H1 (cell line): ENCODE results near the gene SH3D19. TPM values are rescaled to one million over a fixed set of nuclear protein-coding genes. Genes with fewer than 3 reads are reported as not detected.

Experiments
- CTCF ChIA-PET: fragments of 300-600 bp; sonication (Branson Sonifier 250); formaldehyde crosslinking; loops from one replicate; lab custom pipeline; 2021; ENCODE audit not compliant: partially characterized antibody; lab: Charles Lee
- POLR2A ChIA-PET: fragments of 300-600 bp; sonication (Branson Sonifier 250); formaldehyde crosslinking; loops from one replicate; lab custom pipeline; 2021; ENCODE audit warnings: inconsistent platforms; ENCODE audit not compliant: partially characterized antibody; lab: Charles Lee
- DNase-seq, 2 experiments: peaks; one replicate each; pipeline versions ENCODE4 v3.0.0 to v3.0.0-alpha.2; 2010 to 2022; ENCODE audit warnings: low spot score in 2 of 2, low read depth in 1 of 2, mixed read lengths in 1 of 2
- FAIRE-seq: peaks from 2 replicates; lab custom pipeline; 2011; peaks lifted over from hg19 to GRCh38; lab: Jason Lieb, UNC
- H2AFZ ChIP-seq: 2 replicates; pipeline ENCODE4 v1.8.1; 2012; ENCODE audit warnings: low read length, inconsistent platforms
- H2AK5ac ChIP-seq: 2 replicates; pipeline ENCODE4 v1.6.1; 2013; ENCODE audit warnings: low read depth, low read length
- H2BK120ac ChIP-seq: replicated peaks from 2 replicates; pipeline ENCODE3; 2013; ENCODE audit warnings: low read depth, low read length, inconsistent platforms
- H2BK12ac ChIP-seq: 2 replicates; pipeline ENCODE4 v1.6.1; 2013; ENCODE audit warnings: low read depth, low read length
- H2BK15ac ChIP-seq: 2 replicates; pipeline ENCODE4 v1.6.1; 2013; ENCODE audit warnings: low read length
- H2BK20ac ChIP-seq: 2 replicates; pipeline ENCODE4 v1.6.1; 2013; ENCODE audit warnings: low read length
- H2BK5ac ChIP-seq: 2 replicates; pipeline ENCODE4 v1.6.1; 2013; ENCODE audit warnings: low read depth, low read length
- H3K14ac ChIP-seq: 2 replicates; pipeline ENCODE4 v1.6.1; 2013; ENCODE audit warnings: inconsistent platforms; ENCODE audit not compliant: insufficient read length
- H3K18ac ChIP-seq: 2 replicates; pipeline ENCODE4 v1.6.1; 2013; ENCODE audit warnings: low read length; ENCODE audit errors: extremely low read depth
- H3K23ac ChIP-seq: 2 replicates; pipeline ENCODE4 v1.6.1; 2013; ENCODE audit warnings: inconsistent platforms; ENCODE audit not compliant: insufficient read length
- H3K23me2 ChIP-seq: 2 replicates; pipeline ENCODE4 v1.6.1; 2013; ENCODE audit warnings: low read depth, low read length
- H3K27ac ChIP-seq: 2 replicates; pipeline ENCODE4 v1.6.1; 2011; ENCODE audit warnings: low read depth, low read length, inconsistent platforms
- H3K27me3 ChIP-seq, 4 experiments: replicated peaks in 1 of 4; 1 replicate in 1 of 4; 2 replicates in 3 of 4; pipeline versions ENCODE4 v1.6.1 to v1.8.1; 2011 to 2013; ENCODE audit warnings: low read length in 3 of 4, mild to moderate bottlenecking in 3 of 4, inconsistent platforms in 2 of 4, mixed read lengths in 2 of 4, moderate library complexity in 1 of 4; ENCODE audit not compliant: control insufficient read depth in 3 of 4, insufficient read depth in 3 of 4; ENCODE audit errors: extremely low read depth in 1 of 4
- H3K36me3 ChIP-seq, 4 experiments: 2 replicates each; pipeline versions ENCODE4 v1.6.1 to v1.8.1; 2011 to 2013; ENCODE audit warnings: mild to moderate bottlenecking in 4 of 4, low read length in 3 of 4, moderate library complexity in 2 of 4, control low read depth in 1 of 4, inconsistent platforms in 1 of 4; ENCODE audit not compliant: insufficient read depth in 4 of 4, control insufficient read depth in 2 of 4
- H3K4ac ChIP-seq: replicated peaks from 2 replicates; pipeline ENCODE3; 2013; ENCODE audit warnings: low read length, low read depth, mixed read lengths, inconsistent platforms; ENCODE audit not compliant: insufficient read length
- H3K4me1 ChIP-seq, 4 experiments: replicated peaks in 1 of 4; 1 replicate in 1 of 4; 2 replicates in 3 of 4; pipeline versions ENCODE4 v1.6.1 to v1.8.1; 2011 to 2013; ENCODE audit warnings: low read length in 3 of 4, inconsistent platforms in 2 of 4, mixed read lengths in 1 of 4; ENCODE audit not compliant: insufficient read depth in 4 of 4, control insufficient read depth in 3 of 4
- H3K4me2 ChIP-seq, 2 experiments: 2 replicates each; pipeline versions ENCODE4 v1.6.1 to v1.8.1; 2011 to 2013; ENCODE audit warnings: low read depth in 2 of 2, low read length in 2 of 2, control low read depth in 1 of 2, inconsistent platforms in 1 of 2, mild to moderate bottlenecking in 1 of 2; ENCODE audit not compliant: insufficient read depth in 1 of 2
- H3K4me3 ChIP-seq, 4 experiments: fragments of 200-600, 300-600 bp in 1 of 4; sonication (generic), shearing (Covaris generic), sonication (Bioruptor Twin) in 1 of 4; 2 replicates each; pipeline versions ENCODE4 v1.5.1 to v1.8.1; 2011 to 2016; ENCODE audit warnings: low read length in 4 of 4, low read depth in 3 of 4, control low read depth in 2 of 4, inconsistent platforms in 2 of 4, mild to moderate bottlenecking in 2 of 4, mixed read lengths in 1 of 4, moderate library complexity in 1 of 4; ENCODE audit not compliant: insufficient read depth in 2 of 4; ENCODE audit errors: extremely low read depth in 1 of 4
- H3K56ac ChIP-seq: replicated peaks from 2 replicates; pipeline ENCODE3; 2013; ENCODE audit warnings: low read depth, mild to moderate bottlenecking, mixed read lengths, low read length, inconsistent platforms; ENCODE audit not compliant: insufficient read length
- H3K79me1 ChIP-seq: 2 replicates; pipeline ENCODE4 v1.6.1; 2013; ENCODE audit warnings: low read depth, low read length, control low read depth
- H3K79me2 ChIP-seq, 2 experiments: 2 replicates each; pipeline versions ENCODE4 v1.6.1 to v1.8.1; 2012 to 2013; ENCODE audit warnings: low read length in 2 of 2, mild to moderate bottlenecking in 2 of 2, inconsistent platforms in 1 of 2; ENCODE audit not compliant: insufficient read depth in 2 of 2, control insufficient read depth in 1 of 2
- H3K9ac ChIP-seq, 4 experiments: replicated peaks in 1 of 4; 1 replicate in 1 of 4; 2 replicates in 3 of 4; pipeline versions ENCODE4 v1.6.1 to v1.8.1; 2011 to 2013; ENCODE audit warnings: low read depth in 3 of 4, low read length in 3 of 4, control low read depth in 2 of 4, mild to moderate bottlenecking in 2 of 4, moderate library complexity in 2 of 4, inconsistent platforms in 1 of 4; ENCODE audit errors: extremely low read depth in 1 of 4
- H3K9me3 ChIP-seq, 2 experiments: 2 replicates each; pipeline versions ENCODE4 v1.6.1 to v1.8.1; 2012 to 2013; ENCODE audit warnings: mild to moderate bottlenecking in 2 of 2, moderate library complexity in 2 of 2, control low read depth in 1 of 2, inconsistent platforms in 1 of 2, low read depth in 1 of 2, low read length in 1 of 2, mixed read lengths in 1 of 2; ENCODE audit not compliant: insufficient read depth in 2 of 2
- H4K20me1 ChIP-seq, 2 experiments: replicated peaks in 1 of 2; 2 replicates each; pipeline versions ENCODE3 to v1.8.1; 2011 to 2013; ENCODE audit warnings: inconsistent platforms in 2 of 2, low read length in 2 of 2, mild to moderate bottlenecking in 1 of 2; ENCODE audit not compliant: insufficient read depth in 2 of 2, control insufficient read depth in 1 of 2
- H4K5ac ChIP-seq: 2 replicates; pipeline ENCODE4 v1.6.1; 2013; ENCODE audit warnings: low read length, low read depth, mixed read lengths, inconsistent platforms; ENCODE audit not compliant: insufficient read length
- H4K8ac ChIP-seq: 2 replicates; pipeline ENCODE4 v1.8.0; 2013; ENCODE audit warnings: mild to moderate bottlenecking, moderate library complexity, low read length, inconsistent platforms; ENCODE audit not compliant: insufficient read depth; ENCODE audit errors: extremely low read depth
- H4K91ac ChIP-seq: replicated peaks from 2 replicates; pipeline ENCODE3; 2013; ENCODE audit warnings: low read length, mixed read lengths, inconsistent platforms; ENCODE audit not compliant: insufficient read length
- ATF2 ChIP-seq: IDR thresholded peaks from 2 replicates; pipeline ENCODE4 v1.6.1; 2012; ENCODE audit warnings: low read length, inconsistent platforms
- EP300 ChIP-seq, 2 experiments: IDR thresholded peaks; 1 replicate in 1 of 2; 2 replicates in 1 of 2; pipeline ENCODE4 v1.6.1; 2011 to 2012; ENCODE audit warnings: low read depth in 2 of 2, low read length in 2 of 2, mild to moderate bottlenecking in 2 of 2, borderline replicate concordance in 1 of 2, inconsistent platforms in 1 of 2, moderate library complexity in 1 of 2
- GABPA ChIP-seq: IDR thresholded peaks from 2 replicates; pipeline ENCODE4 v1.6.1; 2011; ENCODE audit warnings: mild to moderate bottlenecking, low read length, moderate library complexity, borderline replicate concordance; ENCODE audit not compliant: insufficient read depth
- KDM5A ChIP-seq: fragments of 200-600 bp; IDR thresholded peaks from 2 replicates; pipeline ENCODE4 v1.7.1; 2012; ENCODE audit warnings: mild to moderate bottlenecking, low read length, inconsistent platforms, mixed read lengths
- MAFK ChIP-seq: IDR thresholded peaks from 2 replicates; pipeline ENCODE4 v1.6.1; 2012; ENCODE audit warnings: low read depth, mild to moderate bottlenecking, improper control_type of control experiment, low read length
- POLR2AphosphoS5 ChIP-seq: IDR thresholded peaks from 2 replicates; pipeline ENCODE4 v1.6.1; 2011; ENCODE audit warnings: low read depth, low read length
- RAD21 ChIP-seq, 2 experiments: IDR thresholded peaks in 1 of 2; conservative IDR thresholded peaks in 1 of 2; 2 replicates each; pipeline ENCODE4 v1.6.1; 2011; ENCODE audit warnings: low read depth in 2 of 2, low read length in 2 of 2, improper control_type of control experiment in 1 of 2, inconsistent platforms in 1 of 2, mild to moderate bottlenecking in 1 of 2, moderate library complexity in 1 of 2
- RBBP5 ChIP-seq: IDR thresholded peaks from 2 replicates; pipeline ENCODE4 v1.7.1; 2012; ENCODE audit warnings: low read depth, mild to moderate bottlenecking, inconsistent platforms, low read length, moderate library complexity, borderline replicate concordance
- SAP30 ChIP-seq: fragments of 300-600 bp; sonication (generic); IDR thresholded peaks from 2 replicates; pipeline ENCODE4 v1.7.1; 2012; ENCODE audit warnings: low read length, moderate library complexity, mild to moderate bottlenecking, inconsistent platforms; ENCODE audit not compliant: insufficient read depth, insufficient replicate concordance
- ZNF274 ChIP-seq: IDR thresholded peaks from 2 replicates; pipeline ENCODE4 v1.7.0; 2012; ENCODE audit warnings: low read length, borderline replicate concordance; ENCODE audit errors: extremely low read depth
- WGBS, 2 experiments: shearing (Covaris generic) in 1 of 2; methylation state at CpG; one replicate each; pipeline versions ENCODE4 v1.1.6 to v1.1.7; 2013 to 2015; ENCODE audit warnings: low lambda C conversion rate in 2 of 2, mixed read lengths in 2 of 2, inconsistent platforms in 1 of 2, low coverage in 1 of 2, missing lambda C conversion rate in 1 of 2; ENCODE audit not compliant: insufficient replicate concordance in 2 of 2, insufficient coverage in 1 of 2, insufficient read length in 1 of 2; ENCODE audit errors: extremely low coverage in 1 of 2, missing lambda C conversion rate in 1 of 2; 5-methylcytosine and 5-hydroxymethylcytosine counted together
- polyA plus RNA-seq, 7 experiments: library from polyadenylated mRNA; depleted of rRNA in 3 of 7; stranded (reverse) in 5 of 7; unstranded in 2 of 7; fragments of >200 nt in 5 of 7; fragments of 200-250 nt in 2 of 7; gene quantifications; 1 replicate in 5 of 7; 2 replicates in 1 of 7; 4 replicates in 1 of 7; pipeline versions ENCODE4 v1.2.1 to v1.2.3, GENCODE V29; 2011 to 2013; ENCODE audit warnings: missing spikeins in 2 of 7, mixed read lengths in 2 of 7
- total RNA-seq: library from RNA; stranded (reverse); fragmentation: NEBNext Ultra II Directional; extraction: Animal tissue kit (Norgen Biotek cat#: 25700); gene quantifications from 2 replicates; pipeline ENCODE4 v1.2.1, GENCODE V29; 2021

Gene SH3D19
- total and polyA plus RNA-seq, 2 of the 8 experiments (the other 6 are each of a cell fraction or from before 2014, with no cell fraction given), result 11.7 to 51.3 TPM

GRCh38 chr4:151099976-151100417, 225.4 kb downstream of the SH3D19 start:
- ChIA-PET POLR2A (interaction anchor here (0.6 to 9.1 kb wide), 29 partner anchors 8 to 838 kb away, joined by 3 to 145 read pairs (median 4); partner anchors contain the start of genes LRBA and SH3D19), CTCF (interaction anchor here (0.6 to 1.8 kb wide), 5 partner anchors 10 to 96 kb away, joined by 3 to 9 read pairs (median 4); no protein-coding TSS in a partner anchor)

More at GRCh38 chr4:151099976-151100417, 225.4 kb downstream of the SH3D19 start:
- Histone ChIP-seq H4K5ac (peak overlapping the region; percentile 90), H2BK20ac (no peak overlapping the region), H3K14ac (peak overlapping the region; percentile 12), H2BK12ac (no peak overlapping the region; the same call in 1 of the 2 replicates), H3K4ac (peak overlapping the region; percentile 99), H3K4me1 (peaks cover 0 to 1% (median 0%) of the 10 kb centered on the region in 4 experiments; a peak in 1 of 7 replicates), H3K79me1 (no peaks in the 10 kb centered on the region), H4K8ac (peak overlapping the region; percentile 99; the same call in 1 of the 2 replicates), H2AFZ (no peak overlapping the region), H3K4me3 (peak overlapping the region; percentile 77 to 100 (median 94)), H3K36me3 (peaks cover 28 to 50% (median 42%) of the 10 kb centered on the region in 4 experiments), H4K20me1 (peaks cover 12 to 15% of the 10 kb centered on the region in 2 experiments), H3K18ac (peak overlapping the region; percentile 48), H3K27ac (peak overlapping the region; percentile 95), H2AK5ac (peak overlapping the region; percentile 69; the same call in 1 of the 2 replicates), H3K23me2 (peaks cover 6% of the 10 kb centered on the region), H3K9ac (peak overlapping the region; percentile 98 to 100 (median 98)), H3K9me3 (no peaks in the 10 kb centered on the region), H3K79me2 (peaks cover 15 to 36% of the 10 kb centered on the region in 2 experiments), H3K4me2 (peak overlapping the region; percentile 78 to 79), H2BK15ac (no peak overlapping the region), H2BK120ac (no peak overlapping the region), H4K91ac (peak overlapping the region; percentile 95), H3K23ac (peak overlapping the region; percentile 54), H3K56ac (peak overlapping the region; percentile 17), H3K27me3 (no peaks in the 10 kb centered on the region), H2BK5ac (peak overlapping the region; percentile 95)
- FAIRE-seq (no peak), DNase-seq (no peak)
- WGBS, 2 experiments, result 2% methylated on average over 13 of the region's 13 CpGs; no CpG with 5 or more reads in 1 of the 2 experiments
- TF ChIP-seq RBBP5, result no peak
- TF ChIP-seq MAFK, result no peak
- TF ChIP-seq RAD21 (IDR thresholded peaks at IDR 0.05 in 1 of 2, conservative IDR thresholded peaks at IDR 0.05 in 1 of 2; ENCODE audit: low read depth in 2 of 2, low read length in 2 of 2), result no peak
- peak; percentile 15 for TF ChIP-seq POLR2AphosphoS5
- TF ChIP-seq EP300 (IDR thresholded peaks at IDR 0.05; ENCODE audit: borderline replicate concordance in 1 of 2, low read depth in 2 of 2, low read length in 2 of 2), result no peak
- no peak for TF ChIP-seq ZNF274
- TF ChIP-seq GABPA, result no peak
- 0 out of 2 replicates have a peak, but pooled peaks have one; percentile 21 for TF ChIP-seq KDM5A
- no peak for TF ChIP-seq ATF2
- TF ChIP-seq SAP30, result peak; percentile 39
